Astrocyte (in vitro differentiated cells and primary cell): Measurements from ENCODE around the gene NTM.

Experiments
- CTCF ChIP-seq: IDR thresholded peaks from 2 replicates; pipeline ENCODE4 v1.5.1; 2011; ENCODE audit warnings: low read depth, mild to moderate bottlenecking, inconsistent platforms, low read length, moderate library complexity; ENCODE audit not compliant: insufficient read depth
- EZH2 ChIP-seq: IDR thresholded peaks from 2 replicates; pipeline ENCODE4 v1.6.1; 2012; ENCODE audit warnings: mild to moderate bottlenecking, low read length, inconsistent platforms; ENCODE audit not compliant: insufficient read depth

GRCh38 chr11:131977854-131978253 is 607.4 kb downstream of the NTM start:
- TF ChIP-seq EZH2 (no peak), CTCF (no peak)
